Measurements from ENCODE around the gene FGGY. TPM values are rescaled to one million over a fixed set of nuclear protein-coding genes. Genes with fewer than 3 reads are reported as not detected.

FGGY gene
- total RNA-seq, 1 experiment from 2014 or later, result 14.6 TPM

DNA sequence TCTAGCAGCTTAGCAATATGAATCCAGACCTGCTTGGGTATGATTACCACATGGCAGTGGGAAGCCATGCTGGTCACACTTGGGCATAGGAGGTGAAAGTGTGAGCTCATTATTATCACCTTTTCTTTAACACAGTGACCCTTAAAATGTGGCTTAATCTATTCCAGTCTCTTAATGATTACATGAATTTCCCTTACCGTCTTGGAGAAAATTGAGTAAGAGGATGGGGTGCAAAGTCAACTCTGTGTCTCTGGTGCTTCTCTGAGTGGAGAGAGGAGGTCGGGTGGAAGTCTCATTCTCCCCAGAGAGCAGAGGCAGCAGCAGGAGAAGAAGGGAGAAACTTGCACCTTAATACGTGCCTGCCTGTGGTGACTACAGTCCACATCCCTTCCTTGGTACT, 91.3 kb downstream of the FGGY start:
- H3K9me3 Mint-ChIP-seq, result no peaks in the 10 kb centered on the region
- Histone ChIP-seq H3K79me1 (ENCODE audit: insufficient read depth, low read depth, low read length, poor library complexity, severe bottlenecking) (no peaks in the 10 kb centered on the region), H3K4ac (ENCODE audit: low read depth, low read length) (no peak overlapping the region), H2BK120ac (ENCODE audit: low read depth, low read length, poor library complexity, severe bottlenecking) (no peak overlapping the region), H3K18ac (ENCODE audit: insufficient read length, low read depth, low read length) (no peak overlapping the region), H2AFZ (ENCODE audit: low read length) (no peak overlapping the region), H2BK5ac (ENCODE audit: insufficient read length, low read length) (no peak overlapping the region), H3K27me3 (ENCODE audit: insufficient read depth, low read length) (no peaks in the 10 kb centered on the region), H3K14ac (ENCODE audit: insufficient read depth, low read length) (no peak overlapping the region), H2BK12ac (ENCODE audit: insufficient read length, low read depth, low read length) (no peak overlapping the region), H4K91ac (ENCODE audit: insufficient read length, low read depth, low read length) (no peak overlapping the region), H2AK5ac (ENCODE audit: insufficient read length, low read length) (no peak overlapping the region), H3K4me1 (ENCODE audit: insufficient read depth, low read length) (peaks cover 5% of the 10 kb centered on the region; the same call in 1 of the 2 replicates), H3T11ph (ENCODE audit: low read length) (no peak overlapping the region), H3K4me2 (ENCODE audit: insufficient read depth, insufficient read length, low read length) (no peak overlapping the region), H4K8ac (replicated peaks; ENCODE audit: insufficient read length, low read depth, low read length) (no peak overlapping the region), H3K9me3 (ENCODE audit: control insufficient read depth, low read depth, low read length) (no peaks in the 10 kb centered on the region), H3K56ac (ENCODE audit: insufficient read length, low read depth, low read length) (no peak overlapping the region), H4K20me1 (ENCODE audit: control insufficient read depth, insufficient read depth, insufficient read length) (no peaks in the 10 kb centered on the region), H3K27ac (ENCODE audit: insufficient read length, low read depth, low read length) (no peak overlapping the region), H3K23me2 (ENCODE audit: insufficient read length, low read depth, low read length, poor library complexity, severe bottlenecking) (no peaks in the 10 kb centered on the region), H3K79me2 (ENCODE audit: insufficient read depth, low read length) (no peaks in the 10 kb centered on the region), H2BK15ac (ENCODE audit: low read depth, low read length) (no peak overlapping the region), H2BK20ac (ENCODE audit: low read depth, low read length, poor library complexity, severe bottlenecking) (no peak overlapping the region), H3K9ac (ENCODE audit: extremely low read depth, insufficient read length, low read length) (no peak overlapping the region), H4K5ac (ENCODE audit: insufficient read length, low read depth, low read length) (no peak overlapping the region), H3K23ac (ENCODE audit: insufficient read length, low read depth, low read length) (no peak overlapping the region)
- peaks cover 2% of the 10 kb centered on the region; the same call in 1 of the 2 replicates for H3K27me3 Mint-ChIP-seq (ENCODE audit: low read depth)
- TF ChIP-seq, protein P1, sequence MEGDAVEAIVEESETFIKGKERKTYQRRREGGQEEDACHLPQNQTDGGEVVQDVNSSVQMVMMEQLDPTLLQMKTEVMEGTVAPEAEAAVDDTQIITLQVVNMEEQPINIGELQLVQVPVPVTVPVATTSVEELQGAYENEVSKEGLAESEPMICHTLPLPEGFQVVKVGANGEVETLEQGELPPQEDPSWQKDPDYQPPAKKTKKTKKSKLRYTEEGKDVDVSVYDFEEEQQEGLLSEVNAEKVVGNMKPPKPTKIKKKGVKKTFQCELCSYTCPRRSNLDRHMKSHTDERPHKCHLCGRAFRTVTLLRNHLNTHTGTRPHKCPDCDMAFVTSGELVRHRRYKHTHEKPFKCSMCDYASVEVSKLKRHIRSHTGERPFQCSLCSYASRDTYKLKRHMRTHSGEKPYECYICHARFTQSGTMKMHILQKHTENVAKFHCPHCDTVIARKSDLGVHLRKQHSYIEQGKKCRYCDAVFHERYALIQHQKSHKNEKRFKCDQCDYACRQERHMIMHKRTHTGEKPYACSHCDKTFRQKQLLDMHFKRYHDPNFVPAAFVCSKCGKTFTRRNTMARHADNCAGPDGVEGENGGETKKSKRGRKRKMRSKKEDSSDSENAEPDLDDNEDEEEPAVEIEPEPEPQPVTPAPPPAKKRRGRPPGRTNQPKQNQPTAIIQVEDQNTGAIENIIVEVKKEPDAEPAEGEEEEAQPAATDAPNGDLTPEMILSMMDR (conservative IDR thresholded peaks at IDR 0.05), result no peak
- H3K27ac Mint-ChIP-seq, result no peak overlapping the region
- no CpG with 5 or more reads among the region's 3 CpGs for WGBS (ENCODE audit: extremely low coverage, insufficient read length, low lambda C conversion rate)
- H3K36me3 Mint-ChIP-seq (ENCODE audit: insufficient read depth in 1 of 3, low read depth in 3 of 3), result peaks cover 0 to 4% (median 0%) of the 10 kb centered on the region in 3 experiments; a peak in 1 of 7 replicates
- no peak overlapping the region for H3K4me3 Mint-ChIP-seq
- no peak for DNase-seq
- H3K4me1 Mint-ChIP-seq, result peaks cover 33 to 46% of the 10 kb centered on the region in 2 experiments
